GM21737 (cell line): ENCODE measurements around the gene FHOD3.

Experiments
- ATAC-seq: cut with Tn5 transposase; IDR thresholded peaks from one replicate; pipeline ENCODE4 v1.9.1; 2021; ENCODE audit warnings: mild to moderate bottlenecking, moderate library complexity; ENCODE audit not compliant: unreplicated experiment

Gene FHOD3

DNA sequence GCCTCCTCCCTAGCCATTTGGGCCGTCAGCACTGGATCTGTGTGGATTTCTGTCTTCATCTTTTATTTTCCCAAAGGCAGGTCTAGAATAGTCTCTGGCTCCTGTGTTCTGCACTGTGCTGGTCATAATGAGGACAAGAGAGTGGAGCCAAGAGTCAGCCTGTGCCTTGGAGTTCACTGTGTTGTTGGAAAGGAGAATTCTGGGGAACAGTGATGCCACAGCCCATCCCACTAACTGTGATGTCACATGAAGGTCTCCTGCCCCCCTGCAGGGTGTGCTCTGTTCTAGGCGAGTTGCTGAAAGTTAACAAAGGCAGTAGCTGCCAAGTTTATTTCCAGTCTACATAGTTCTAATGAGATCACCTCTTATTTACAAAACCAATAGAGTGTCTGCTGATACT lies 282.8 kb downstream of the FHOD3 start:
- no peak for ATAC-seq

DNA sequence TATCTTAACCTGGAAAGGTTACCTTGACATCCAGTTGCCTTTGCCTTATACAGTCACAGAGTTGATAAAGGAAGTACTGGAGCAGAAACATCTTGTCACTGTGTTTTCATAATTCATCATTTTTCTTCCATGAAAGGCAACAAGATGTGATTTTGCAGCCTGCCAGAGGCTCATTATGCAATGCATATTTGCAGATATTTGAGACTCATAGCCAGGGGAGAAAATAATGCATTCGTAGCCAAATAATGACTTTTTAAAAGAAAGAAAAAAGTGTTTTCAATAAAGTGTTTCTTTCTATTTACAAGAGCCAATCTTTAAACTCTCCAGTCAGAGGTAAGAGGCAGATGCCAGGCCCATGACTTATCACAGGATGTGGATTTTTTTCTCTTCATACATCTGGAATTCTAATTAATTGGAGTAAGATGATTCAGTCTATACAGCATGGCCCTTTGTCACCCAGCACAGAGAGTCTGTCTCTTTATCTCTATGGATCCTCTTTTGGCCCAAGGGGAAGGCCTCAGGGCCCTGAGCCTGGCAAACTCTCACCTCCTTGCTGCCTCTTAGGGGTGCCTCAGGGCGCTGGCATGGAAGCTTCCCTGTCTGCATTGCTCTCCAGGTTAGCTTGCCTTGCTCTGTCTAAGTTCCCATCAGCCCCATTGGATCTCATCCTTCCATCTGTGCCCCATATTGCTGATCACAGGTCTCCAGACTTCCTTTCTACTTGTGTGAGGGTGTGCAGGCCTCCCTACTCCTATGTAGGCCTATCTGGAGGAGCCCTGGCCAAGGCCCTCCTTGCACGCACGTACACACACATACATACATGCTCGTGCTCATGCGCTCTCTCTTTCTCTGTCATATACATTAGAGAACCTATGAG lies 283.6 kb downstream of the FHOD3 start:
- ATAC-seq: no peak

DNA sequence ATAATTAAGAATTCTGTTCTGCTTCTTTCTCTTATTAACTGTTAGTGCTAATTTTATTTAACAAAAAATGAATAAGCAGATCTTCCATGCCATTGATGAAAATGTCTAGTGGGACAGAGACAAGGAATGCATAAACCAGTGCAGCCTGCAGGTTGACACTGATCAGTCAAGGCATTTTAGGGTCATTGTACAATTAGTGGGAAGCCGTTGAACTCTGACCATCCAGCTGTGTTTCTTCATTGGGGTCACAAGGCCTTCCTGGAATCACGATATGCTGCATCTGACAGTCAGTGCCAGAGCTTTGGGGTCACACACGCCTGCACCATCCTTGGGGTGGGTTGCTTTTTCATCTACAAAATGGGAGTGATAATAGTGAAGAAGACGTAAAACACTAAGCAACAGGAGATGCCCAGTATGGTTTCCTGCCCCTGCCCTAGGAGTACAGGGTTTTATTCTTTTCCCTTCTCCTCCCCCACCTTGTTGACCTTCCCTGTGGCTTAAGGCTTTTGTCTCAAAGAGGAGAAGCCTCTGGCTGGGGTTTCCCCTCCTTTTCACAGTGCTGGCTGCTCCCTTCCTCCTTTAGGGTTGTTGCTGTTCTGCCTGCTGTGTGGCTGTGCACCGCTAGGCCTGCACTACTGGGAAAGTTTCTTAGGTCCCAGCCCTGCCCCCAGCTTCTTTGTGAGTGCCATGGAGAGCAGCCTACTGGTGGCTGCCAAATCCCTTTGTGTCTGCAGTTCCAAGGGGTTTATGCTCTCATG lies 285.7 kb downstream of the FHOD3 start:
- ATAC-seq: peak; percentile 57

DNA sequence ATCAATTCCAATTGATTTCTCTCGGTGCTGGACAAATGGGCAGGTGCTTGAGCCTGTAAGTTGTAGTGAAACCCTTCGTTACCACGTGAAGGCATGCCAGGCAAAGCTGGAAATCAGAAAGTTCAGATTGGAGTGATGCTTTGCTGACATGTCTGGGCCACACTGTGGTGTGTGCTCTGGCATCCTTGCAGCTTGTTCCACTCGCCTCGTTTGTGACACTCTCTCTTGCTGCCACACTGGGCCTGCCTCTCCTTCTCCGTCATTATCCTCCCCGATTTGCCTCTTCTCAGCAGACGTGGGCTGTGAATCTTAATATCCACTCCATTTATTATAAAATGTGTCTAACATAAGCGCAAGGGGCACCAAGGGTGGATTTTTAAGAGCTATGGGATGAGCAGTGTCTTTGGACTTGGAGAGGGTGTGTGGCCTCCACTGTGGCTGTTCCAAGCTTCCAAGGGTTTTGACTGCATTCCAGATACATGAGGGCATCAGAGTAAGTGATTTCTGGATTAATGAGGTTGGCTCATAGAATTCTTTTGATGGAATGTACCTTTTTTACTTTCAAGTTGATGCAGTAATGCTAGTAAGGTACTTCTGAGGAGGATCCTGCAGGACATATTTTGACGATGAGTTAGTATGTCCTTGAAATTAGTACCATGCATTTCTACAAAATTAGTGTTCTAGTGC lies 292.5 kb downstream of the FHOD3 start:
- no peak for ATAC-seq

DNA sequence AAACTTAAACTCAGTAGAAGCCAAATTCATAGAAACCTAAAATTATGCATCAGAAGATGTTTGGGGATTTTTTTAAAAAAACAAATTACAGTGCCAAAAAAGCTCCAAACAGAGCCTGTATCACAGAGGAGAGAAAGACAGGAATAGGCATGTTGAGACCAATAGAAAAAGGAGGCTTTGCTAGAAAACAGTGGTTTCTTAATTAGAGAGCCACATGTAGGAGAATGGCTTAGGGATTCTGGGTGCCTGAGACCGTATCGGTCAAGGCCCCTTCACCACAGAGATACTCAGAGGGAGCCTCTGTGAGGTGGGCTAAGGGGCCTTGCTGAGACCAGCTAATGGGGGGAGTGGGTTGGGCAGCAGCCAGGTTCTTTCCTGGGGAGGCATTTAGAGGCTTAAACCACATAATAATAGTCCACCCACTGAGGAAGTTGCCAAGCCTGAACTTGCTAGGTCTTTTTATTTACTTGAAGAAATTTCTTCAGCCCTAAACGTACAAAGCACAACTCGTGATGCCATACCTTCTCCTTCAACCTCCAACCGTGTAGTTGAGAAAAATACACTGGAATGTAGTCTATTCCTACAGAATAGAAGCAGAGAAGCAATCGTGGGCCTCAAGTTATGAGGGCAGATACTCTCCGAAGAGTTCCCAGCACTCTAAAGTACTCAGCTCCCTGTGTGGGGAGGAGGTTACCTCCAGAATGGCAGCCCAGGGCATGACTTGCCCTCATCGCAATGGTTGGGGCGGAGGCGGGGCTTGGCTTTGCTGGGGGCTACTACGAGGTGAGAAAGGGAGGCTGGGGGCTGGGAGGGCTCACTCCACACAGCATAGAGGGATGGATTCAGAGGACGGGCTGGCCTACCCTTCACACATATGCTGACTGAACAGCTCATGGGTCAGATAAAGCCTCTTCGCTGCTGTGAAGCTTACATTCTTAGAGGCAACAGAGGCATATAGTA lies 293.4 kb downstream of the FHOD3 start:
- ATAC-seq: no peak

DNA sequence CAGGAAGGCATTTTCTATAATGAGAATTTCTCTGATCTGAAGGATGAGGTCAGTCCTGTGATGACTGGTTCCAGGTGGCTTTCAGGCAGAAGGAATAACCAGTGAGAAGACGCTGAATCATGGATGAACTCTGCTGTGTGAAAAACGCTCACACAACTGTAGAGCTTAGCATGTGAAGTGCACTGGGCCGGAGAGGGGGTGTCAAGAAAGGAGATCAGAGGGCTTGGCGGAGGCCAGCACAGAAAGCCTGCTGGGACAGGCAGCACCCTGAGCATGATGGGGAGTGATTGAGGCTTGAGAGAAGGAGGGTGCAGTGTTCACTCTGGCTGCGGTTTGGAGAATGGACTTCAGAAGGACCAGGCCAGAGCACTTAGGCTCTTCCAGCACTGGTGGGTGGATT lies 294.8 kb downstream of the FHOD3 start:
- no peak for ATAC-seq

DNA sequence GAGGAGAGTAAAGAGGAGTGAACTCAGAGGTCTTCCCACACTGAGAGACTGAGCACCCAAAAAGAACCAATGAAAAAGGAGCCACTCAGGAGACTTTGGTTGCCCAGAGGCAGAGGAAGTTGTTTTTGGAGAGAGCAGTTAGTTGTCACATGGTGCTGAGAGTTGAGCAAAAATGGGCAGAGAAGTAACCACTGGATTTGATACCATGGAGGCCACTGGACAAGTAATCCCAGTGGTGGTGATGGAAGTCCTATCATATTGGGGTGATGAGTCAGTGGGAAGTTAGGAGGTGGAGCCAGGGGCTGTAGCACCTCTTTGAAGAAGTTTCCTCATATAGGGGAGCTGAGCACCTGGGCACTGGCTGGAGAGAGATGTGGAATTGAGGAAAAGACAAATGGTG lies 295.5 kb downstream of the FHOD3 start:
- ATAC-seq: no peak

DNA sequence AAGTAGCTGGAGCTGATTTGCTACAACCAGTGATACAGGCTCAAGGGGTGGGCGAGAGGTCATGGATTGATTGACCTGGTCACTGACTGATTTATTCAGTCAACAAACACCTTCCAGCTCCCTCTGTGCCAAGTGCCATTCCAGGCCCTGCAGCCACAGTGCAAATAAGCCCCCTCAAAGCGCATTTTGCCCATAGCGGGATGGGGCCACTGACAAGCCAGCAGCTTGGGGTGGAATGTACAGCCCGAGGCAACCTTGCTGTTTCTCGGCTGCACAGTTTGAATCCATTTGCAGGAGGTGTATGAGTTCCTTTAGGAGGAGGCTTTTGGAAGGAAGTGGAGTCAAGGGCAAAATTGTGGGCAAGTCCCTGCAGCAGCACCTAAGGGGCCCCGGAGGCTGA lies 296.1 kb downstream of the FHOD3 start:
- ATAC-seq: no peak

DNA sequence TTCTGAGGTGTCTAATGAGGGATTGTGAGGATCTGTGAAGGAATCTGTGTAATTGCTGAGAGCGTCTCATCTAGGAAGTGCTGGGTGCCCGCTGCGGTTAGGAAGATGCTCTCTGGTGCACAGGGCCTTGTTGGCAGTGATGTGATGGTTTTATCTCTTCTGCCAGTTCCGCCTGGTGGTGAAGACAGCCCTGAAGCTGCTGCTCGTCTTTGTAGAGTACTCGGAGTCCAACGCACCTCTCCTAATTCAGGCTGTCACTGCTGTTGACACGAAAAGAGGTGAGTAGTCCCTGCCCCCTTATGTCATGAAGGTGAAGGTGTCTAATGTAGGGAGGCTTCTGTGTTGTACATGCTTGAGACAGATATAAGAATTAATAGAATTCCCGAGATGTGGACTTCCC lies 297.1 kb downstream of the FHOD3 start:
- no peak for ATAC-seq

DNA sequence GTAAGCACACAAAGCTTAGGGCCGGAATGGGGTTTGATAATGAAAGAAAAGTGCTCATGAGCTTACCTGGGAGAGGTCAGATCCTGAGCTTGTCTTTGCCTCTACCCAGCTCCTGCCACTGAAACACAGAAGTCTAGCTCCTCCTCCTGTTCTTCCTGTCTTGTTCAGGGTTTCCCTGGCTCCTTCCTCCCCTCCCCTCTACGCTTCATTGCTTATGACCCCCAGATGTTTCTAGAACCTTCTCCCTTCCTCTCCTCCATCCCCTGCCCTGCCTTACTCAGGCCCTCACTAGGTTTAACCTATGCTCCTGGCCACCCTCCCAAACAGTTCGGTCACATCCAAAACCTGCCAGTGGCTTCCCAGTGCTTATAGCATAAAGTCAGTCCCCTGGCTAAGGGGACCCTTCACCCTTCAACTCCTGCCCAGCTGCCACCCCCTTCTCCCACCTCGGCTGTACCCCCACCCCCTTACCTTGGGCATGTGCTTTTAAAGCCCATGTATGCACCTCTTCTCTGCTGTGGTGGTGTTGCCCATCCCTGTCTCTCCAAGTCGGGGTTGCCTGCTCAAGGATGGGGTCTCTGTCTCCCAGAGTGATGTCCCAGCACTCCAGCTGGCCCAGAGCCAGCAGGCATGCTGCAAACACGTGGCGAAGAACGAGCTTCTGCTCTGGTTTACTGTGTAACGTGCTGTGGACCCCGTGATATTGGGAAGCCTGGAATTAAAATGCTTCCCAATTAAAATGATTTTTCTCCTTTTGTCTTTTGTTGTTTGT lies 297.7 kb downstream of the FHOD3 start:
- no peak for ATAC-seq

DNA sequence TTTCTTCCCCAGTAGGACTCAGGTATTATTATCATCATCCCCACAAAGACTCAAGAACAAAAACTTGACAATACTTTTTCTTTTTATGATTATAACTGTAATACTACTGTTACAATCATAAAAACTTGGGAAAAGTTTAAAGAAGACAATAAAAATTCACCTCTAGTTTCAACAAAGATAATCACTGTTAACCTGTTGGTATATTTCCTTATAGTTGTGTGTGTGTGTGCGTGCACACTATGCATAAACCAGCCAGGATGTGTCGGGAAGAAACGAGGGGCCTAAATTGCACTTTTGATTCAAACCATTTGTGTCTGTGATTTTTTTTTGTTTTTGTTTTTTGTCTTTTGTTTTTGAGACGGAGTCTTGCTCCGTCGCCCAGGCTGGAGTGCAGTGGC lies 298.3 kb downstream of the FHOD3 start:
- ATAC-seq: no peak

DNA sequence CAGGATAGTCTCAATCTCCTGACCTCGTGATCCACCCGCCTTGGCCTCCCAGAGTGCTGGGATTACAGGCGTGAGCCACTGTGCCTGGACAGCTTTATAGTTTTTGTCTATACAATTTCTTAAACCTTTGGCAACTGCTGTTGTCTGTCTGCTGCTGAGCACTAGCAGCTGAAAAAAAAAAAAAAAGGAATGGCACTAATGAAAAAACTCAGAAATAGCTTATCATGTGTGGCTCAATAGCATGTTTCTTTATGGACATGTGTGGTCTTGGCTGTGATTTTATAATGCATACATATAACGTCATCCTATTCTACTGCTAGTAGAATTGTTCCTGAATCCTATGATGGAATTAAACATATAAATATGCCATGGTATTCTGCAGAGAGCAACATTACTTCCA lies 300.1 kb downstream of the FHOD3 start:
- no peak for ATAC-seq

DNA sequence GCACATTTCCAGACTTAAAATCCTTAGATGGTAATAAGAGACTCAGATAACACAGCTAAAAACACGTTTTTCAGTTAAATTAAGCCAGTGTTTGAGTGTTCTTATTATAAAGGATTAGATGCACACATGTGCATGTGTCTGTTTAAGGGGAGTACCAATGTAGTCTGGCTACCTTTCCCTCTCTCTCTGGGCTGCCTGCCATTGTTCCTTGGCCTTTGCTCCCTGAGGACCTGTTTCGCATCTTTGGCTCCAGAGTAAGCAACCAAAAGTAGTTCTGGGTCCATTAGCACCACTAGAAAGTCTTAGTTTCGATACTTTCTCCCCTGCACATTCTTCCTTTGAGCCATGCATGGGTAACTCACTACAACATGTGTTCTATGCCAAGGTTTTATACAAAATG lies 303.0 kb downstream of the FHOD3 start:
- ATAC-seq: no peak

DNA sequence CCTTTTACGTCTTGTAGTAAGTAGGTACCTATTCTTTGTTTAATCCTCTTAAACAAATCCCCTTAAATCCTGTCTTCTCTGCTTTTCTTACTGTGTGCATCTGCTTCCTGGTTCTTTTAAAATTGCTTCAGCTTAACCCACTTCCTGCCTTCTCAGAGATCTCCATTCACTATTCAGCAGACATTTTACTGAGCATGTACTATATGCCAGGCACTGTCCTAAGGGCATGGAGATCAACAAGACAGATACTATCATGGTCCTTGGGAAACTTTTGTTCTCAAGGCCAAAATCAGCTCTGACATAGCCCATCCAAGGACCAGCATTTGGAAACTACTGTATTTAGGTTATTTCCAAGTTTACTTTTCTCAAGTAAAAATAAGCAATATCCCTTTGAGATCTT lies 303.8 kb downstream of the FHOD3 start:
- ATAC-seq: no peak

DNA sequence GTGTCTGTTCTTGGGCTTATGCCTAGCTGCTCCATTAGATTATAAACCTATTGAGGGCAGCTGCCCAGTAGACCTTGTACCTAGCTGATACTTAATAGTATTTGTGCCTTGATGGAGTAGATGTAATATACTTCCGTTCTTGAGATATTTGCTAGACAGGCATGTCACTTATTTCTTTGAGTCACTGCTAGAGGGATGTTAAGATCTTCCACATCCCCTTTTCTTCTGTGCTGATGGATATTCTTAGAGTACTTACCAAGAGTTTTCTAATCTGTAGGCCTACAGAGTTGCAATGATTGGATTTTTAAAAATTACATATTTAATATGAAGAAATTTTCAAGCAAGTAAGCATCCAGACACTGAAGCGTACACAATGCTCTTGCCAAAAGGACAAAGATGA lies 304.6 kb downstream of the FHOD3 start:
- ATAC-seq: no peak

DNA sequence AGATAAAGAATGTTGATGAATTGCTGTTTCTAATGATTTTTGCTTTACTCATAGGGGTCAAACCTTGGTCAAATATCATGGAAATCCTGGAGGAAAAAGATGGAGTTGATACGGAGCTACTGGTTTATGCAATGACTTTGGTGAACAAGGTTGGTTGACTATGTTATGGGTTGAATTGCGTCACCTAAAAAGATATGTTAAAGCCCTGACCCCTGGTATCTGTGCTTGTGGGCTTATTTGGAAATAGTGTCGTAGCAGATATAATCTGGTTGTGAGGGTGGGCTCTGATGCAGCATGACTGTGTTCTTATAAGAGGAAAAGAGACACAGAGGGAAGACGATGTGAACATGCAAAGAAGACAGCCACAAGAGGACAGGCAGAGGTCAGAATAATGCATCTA lies 305.1 kb downstream of the FHOD3 start:
- ATAC-seq: no peak

DNA sequence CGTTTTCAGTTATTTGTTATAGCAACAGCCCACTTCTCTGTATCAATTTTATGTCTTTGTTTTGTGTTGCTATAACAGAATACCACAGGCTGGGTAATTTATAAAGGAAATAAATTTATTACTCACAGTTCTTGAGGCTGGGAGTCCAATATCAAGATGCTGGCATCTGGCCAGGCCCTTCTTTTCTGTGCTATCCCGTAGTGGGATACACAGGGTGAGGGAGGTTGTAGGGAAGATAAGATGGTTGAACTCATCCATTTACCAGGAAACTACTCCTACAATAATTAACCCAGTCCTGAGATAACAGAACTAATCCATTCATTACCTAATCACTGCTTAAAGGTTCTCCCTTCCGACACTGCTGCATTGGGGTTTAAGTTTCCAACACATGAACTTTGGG lies 310.6 kb downstream of the FHOD3 start:
- no peak for ATAC-seq

DNA sequence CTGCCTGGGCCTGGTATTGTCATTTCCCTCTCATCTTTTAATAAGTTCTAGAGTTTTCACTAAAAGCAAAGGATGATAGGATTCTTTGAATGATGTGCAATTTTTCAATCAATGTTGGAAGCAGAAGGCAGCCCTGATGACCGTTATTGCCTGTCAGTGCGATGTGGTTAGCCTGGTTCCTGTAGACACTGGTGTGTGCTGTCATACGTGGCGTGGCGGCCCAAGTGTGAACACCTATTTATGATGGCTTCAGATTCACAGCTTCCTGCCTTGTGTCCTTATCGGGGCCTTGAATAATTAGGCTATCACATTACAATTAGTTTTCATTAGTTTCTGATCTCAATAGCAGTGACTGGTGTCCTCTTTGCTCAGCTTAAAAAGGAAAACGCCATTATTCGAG lies 312.7 kb downstream of the FHOD3 start:
- ATAC-seq: no peak

DNA sequence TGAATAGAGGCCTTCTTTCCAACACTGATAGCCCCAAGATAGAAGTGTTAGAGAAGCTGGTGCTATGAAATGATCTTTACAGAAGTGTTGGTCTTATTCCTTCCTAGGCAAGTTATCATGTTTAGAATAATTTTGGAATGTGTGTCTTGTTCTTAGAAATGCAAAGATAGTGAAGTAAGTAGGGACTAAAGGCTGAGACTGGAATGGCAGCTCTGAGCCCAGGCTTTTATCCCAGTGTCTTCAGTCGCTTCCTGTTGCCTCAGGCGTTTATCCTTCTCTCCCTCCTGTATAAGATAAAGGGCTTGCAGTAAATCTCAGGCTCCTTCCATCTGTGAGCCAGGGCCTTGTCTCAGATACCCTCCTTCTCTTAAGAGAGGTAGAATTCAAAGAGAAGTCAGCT lies 313.1 kb downstream of the FHOD3 start:
- no peak for ATAC-seq

DNA sequence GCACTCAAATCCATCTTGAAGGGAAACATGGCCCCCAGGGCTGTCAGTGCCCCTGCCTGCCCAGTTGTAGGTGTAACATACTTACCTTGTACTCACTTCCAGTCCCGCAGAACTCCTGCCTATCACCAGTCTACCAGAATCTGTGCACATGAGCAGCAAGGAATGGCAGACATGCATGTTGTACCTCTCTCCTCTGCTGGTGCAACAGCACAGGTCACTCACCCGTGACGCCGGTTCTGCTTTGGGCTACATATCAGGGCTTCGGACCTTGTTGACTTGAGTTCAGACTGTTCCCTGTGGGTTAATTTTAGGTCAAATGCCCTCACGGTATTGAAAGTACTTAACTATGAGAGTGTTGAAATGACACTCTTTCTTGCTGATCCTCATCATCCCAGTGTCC lies 315.6 kb downstream of the FHOD3 start:
- ATAC-seq: no peak
